Spleen (tissue), 7 donors: ENCODE results near the gene SYCN.

ENCODE experiments used
- POLR2A ChIP-seq, 3 donors: fragments of 450-650 bp; IDR thresholded peaks; one replicate each; pipeline ENCODE4 v1.5.1; 2017; ENCODE audit warnings: antibody characterized with exemption in 3 of 3, mild to moderate bottlenecking in 1 of 3
- POLR2AphosphoS5 ChIP-seq, 3 donors: sonication (generic); formaldehyde crosslinking; IDR thresholded peaks; one replicate each; pipeline ENCODE4 v1.5.1; 2017; ENCODE audit warnings: antibody characterized with exemption in 3 of 3
- TF ChIP-seq, protein P1 (sequence below), 11 experiments: fragments of 200-600 bp in 7 of 11; fragments of 450-650 bp in 4 of 11; sonication (generic) in 4 of 11; IDR thresholded peaks in 8 of 11; conservative IDR thresholded peaks in 3 of 11; 1 replicate in 7 of 11; 2 replicates in 4 of 11; pipeline versions ENCODE4 v1.4.0 to v1.8.0; 2016 to 2021; ENCODE audit warnings: antibody characterized with exemption in 11 of 11, inconsistent platforms in 4 of 11, mild to moderate bottlenecking in 1 of 11
- donor health status: DM: no; HTN: no; CAD: no; lungs with moderate emphysema.
- donor health status: DM: no; HTN: no; CAD: no.
- donor health status: DM: no; HTN: no; CAD: no.

DNA sequence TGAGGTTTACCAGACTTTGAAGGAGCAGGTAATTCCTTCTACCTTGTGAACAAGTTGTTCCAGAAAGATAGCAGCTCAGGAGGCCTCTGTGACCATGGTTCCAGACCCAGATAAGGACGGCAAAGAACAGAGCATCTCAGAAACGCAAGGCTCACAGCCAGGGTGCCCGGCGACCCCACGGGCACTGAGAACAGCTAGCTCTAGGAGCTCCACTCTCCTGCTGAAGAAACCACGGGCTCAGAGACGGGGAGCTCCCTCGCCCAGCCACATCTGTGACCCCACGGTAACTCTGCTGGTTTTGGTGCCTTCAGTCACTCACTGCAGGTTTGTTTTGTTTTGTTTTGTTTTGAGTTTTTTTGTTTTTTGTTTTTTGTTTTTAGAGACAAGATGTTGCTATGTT is 23.3 kb downstream of the SYCN start:
- TF ChIP-seq, protein P1, sequence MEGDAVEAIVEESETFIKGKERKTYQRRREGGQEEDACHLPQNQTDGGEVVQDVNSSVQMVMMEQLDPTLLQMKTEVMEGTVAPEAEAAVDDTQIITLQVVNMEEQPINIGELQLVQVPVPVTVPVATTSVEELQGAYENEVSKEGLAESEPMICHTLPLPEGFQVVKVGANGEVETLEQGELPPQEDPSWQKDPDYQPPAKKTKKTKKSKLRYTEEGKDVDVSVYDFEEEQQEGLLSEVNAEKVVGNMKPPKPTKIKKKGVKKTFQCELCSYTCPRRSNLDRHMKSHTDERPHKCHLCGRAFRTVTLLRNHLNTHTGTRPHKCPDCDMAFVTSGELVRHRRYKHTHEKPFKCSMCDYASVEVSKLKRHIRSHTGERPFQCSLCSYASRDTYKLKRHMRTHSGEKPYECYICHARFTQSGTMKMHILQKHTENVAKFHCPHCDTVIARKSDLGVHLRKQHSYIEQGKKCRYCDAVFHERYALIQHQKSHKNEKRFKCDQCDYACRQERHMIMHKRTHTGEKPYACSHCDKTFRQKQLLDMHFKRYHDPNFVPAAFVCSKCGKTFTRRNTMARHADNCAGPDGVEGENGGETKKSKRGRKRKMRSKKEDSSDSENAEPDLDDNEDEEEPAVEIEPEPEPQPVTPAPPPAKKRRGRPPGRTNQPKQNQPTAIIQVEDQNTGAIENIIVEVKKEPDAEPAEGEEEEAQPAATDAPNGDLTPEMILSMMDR (IDR thresholded peaks at IDR 0.05 in 8 of 11, conservative IDR thresholded peaks at IDR 0.05 in 3 of 11): no peak
- TF ChIP-seq POLR2A (IDR thresholded peaks at IDR 0.05) (no peak), POLR2AphosphoS5 (IDR thresholded peaks at IDR 0.05) (no peak)
